ENCODE data around the gene XRRA1. TPM values are rescaled to one million over a fixed set of nuclear protein-coding genes. Genes with fewer than 3 reads are reported as not detected.

The XRRA1 gene
- total RNA-seq, 1 experiment from 2014 or later = 7.3 TPM

DNA sequence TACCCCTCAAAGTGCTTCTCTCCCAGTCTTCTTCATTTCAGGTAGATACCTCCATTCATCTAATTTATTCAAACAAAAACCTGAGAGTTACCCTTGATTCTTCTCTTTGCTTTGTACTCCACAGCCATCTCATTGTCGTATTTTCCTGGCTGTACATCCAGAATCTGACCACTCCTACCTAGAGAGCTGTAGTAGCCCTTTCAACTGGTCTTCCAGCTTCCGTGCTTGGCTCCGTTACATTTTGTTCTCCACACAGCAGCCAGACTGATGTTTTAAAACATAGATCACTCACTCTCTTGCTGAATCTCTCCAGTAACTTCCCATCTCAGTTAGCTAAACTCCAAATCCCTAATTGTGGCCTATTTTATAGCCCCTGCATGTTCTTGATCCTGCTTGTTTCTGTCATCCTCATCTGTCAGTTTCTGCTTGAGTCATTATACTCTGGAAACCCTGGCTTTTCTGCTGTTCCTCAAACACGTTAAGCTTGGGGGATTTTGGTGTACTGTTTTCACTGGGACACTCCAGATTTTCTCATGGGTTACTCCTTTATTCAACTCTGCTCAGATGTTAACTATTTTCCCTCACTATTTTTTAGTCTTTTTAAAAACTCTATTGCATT is 7.6 kb upstream of the XRRA1 start:
- ChIA-PET POLR2A (ENCODE audit: low non-redundant PET) (no interaction called here), CTCF (no interaction called here)
- Histone ChIP-seq H3K4me1 (ENCODE audit: insufficient read depth, low read length, poor library complexity, severe bottlenecking) (peaks cover 20% of the 10 kb centered on the region), H3K27ac (ENCODE audit: low read depth, low read length, poor library complexity, severe bottlenecking) (no peak overlapping the region), H3K4me3 (ENCODE audit: low read depth, low read length, poor library complexity, severe bottlenecking) (no peak overlapping the region), H3K9me3 (ENCODE audit: low read depth, low read length, poor library complexity, severe bottlenecking) (peaks cover 6% of the 10 kb centered on the region), H3K27me3 (replicated peaks; ENCODE audit: insufficient read depth, low read depth, low read length, poor library complexity) (no peaks in the 10 kb centered on the region), H3K36me3 (ENCODE audit: insufficient read depth, low read length, poor library complexity, severe bottlenecking) (peaks cover 19% of the 10 kb centered on the region)
- intact Hi-C loops (cut with micrococcal nuclease; ENCODE audit: unreplicated experiment) = no loop called here
- no peak for DNase-seq (ENCODE audit: low spot score)
- no TSS peak for BruUV-seq (replicated peaks)
- TF ChIP-seq, protein P1, sequence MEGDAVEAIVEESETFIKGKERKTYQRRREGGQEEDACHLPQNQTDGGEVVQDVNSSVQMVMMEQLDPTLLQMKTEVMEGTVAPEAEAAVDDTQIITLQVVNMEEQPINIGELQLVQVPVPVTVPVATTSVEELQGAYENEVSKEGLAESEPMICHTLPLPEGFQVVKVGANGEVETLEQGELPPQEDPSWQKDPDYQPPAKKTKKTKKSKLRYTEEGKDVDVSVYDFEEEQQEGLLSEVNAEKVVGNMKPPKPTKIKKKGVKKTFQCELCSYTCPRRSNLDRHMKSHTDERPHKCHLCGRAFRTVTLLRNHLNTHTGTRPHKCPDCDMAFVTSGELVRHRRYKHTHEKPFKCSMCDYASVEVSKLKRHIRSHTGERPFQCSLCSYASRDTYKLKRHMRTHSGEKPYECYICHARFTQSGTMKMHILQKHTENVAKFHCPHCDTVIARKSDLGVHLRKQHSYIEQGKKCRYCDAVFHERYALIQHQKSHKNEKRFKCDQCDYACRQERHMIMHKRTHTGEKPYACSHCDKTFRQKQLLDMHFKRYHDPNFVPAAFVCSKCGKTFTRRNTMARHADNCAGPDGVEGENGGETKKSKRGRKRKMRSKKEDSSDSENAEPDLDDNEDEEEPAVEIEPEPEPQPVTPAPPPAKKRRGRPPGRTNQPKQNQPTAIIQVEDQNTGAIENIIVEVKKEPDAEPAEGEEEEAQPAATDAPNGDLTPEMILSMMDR (conservative IDR thresholded peaks at IDR 0.05; ENCODE audit: low read depth, low read length) = no peak
- TF ChIP-seq EZH2 (IDR thresholded peaks at IDR 0.05; ENCODE audit: borderline replicate concordance, low read depth, low read length, poor library complexity, severe bottlenecking) = no peak

DNA sequence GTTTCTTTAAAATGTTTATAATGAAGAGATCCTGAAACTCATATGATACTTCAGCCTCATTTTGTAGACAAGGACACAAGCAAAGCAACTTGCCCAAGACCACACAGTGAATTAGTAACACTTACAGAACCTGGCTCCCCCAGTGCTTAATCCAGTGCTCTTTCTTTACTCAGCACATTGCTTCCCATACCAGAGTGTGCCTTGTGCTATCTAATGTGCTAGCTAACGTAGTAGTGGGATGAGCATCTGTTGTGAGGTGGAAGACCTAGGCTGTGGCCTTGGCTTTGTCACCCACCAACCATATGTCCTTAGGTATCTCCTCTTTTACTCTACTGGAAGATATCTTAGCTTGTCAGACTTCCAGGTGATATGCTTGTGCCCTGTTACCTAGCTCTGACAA is 5.3 kb upstream of the XRRA1 start:
- no TSS peak for BruUV-seq (replicated peaks)
- ChIA-PET POLR2A (ENCODE audit: low non-redundant PET) (interaction anchor here (0.6 kb wide), 1 partner anchor 1450 kb away, joined by 3 read pairs; no protein-coding TSS in a partner anchor), CTCF (no interaction called here)
- no peak for TF ChIP-seq EZH2 (IDR thresholded peaks at IDR 0.05; ENCODE audit: borderline replicate concordance, low read depth, low read length, poor library complexity, severe bottlenecking)
- TF ChIP-seq, protein P1 (conservative IDR thresholded peaks at IDR 0.05; ENCODE audit: low read depth, low read length) = no peak
- no peak for DNase-seq (ENCODE audit: low spot score)
- Histone ChIP-seq H3K27me3 (replicated peaks; ENCODE audit: insufficient read depth, low read depth, low read length, poor library complexity) (no peaks in the 10 kb centered on the region), H3K27ac (ENCODE audit: low read depth, low read length, poor library complexity, severe bottlenecking) (no peak overlapping the region), H3K4me3 (ENCODE audit: low read depth, low read length, poor library complexity, severe bottlenecking) (no peak overlapping the region), H3K36me3 (ENCODE audit: insufficient read depth, low read length, poor library complexity, severe bottlenecking) (peaks cover 18% of the 10 kb centered on the region), H3K4me1 (ENCODE audit: insufficient read depth, low read length, poor library complexity, severe bottlenecking) (peaks cover 13% of the 10 kb centered on the region), H3K9me3 (ENCODE audit: low read depth, low read length, poor library complexity, severe bottlenecking) (peaks cover 6% of the 10 kb centered on the region)
- intact Hi-C loops (cut with micrococcal nuclease; ENCODE audit: unreplicated experiment) = no loop called here

DNA sequence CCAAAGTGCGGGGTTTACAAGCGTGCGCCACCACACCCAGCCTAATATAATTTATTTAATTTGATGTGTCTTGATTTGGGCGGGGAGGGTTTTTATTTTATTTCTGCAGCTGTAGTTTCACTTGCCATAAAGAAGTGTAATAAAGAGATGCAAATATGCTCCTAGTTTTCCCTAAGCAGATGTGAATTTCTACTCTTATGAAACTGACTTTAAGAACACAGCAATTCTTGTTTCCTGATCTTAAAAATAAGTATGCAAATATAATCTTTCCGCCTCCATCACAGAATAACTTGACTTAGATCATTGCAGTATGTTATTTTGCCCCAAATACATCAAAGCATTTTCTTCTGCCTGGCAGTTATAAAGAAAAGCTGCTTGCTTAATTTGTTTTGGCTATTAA is 4.6 kb upstream of the XRRA1 start:
- Histone ChIP-seq H3K27me3 (replicated peaks; ENCODE audit: insufficient read depth, low read depth, low read length, poor library complexity) (no peaks in the 10 kb centered on the region), H3K36me3 (ENCODE audit: insufficient read depth, low read length, poor library complexity, severe bottlenecking) (peaks cover 18% of the 10 kb centered on the region), H3K27ac (ENCODE audit: low read depth, low read length, poor library complexity, severe bottlenecking) (no peak overlapping the region), H3K4me3 (ENCODE audit: low read depth, low read length, poor library complexity, severe bottlenecking) (no peak overlapping the region), H3K4me1 (ENCODE audit: insufficient read depth, low read length, poor library complexity, severe bottlenecking) (peaks cover 13% of the 10 kb centered on the region), H3K9me3 (ENCODE audit: low read depth, low read length, poor library complexity, severe bottlenecking) (peaks cover 6% of the 10 kb centered on the region)
- POLR2A ChIA-PET (ENCODE audit: low non-redundant PET) = interaction anchor here (0.6 kb wide), 1 partner anchor 1451 kb away, joined by 3 read pairs; no protein-coding TSS in a partner anchor
- CTCF ChIA-PET = no interaction called here
- no TSS peak for BruUV-seq (replicated peaks)
- intact Hi-C loops (cut with micrococcal nuclease; ENCODE audit: unreplicated experiment) = no loop called here
- DNase-seq (ENCODE audit: low spot score) = no peak
- no peak for TF ChIP-seq EZH2 (IDR thresholded peaks at IDR 0.05; ENCODE audit: borderline replicate concordance, low read depth, low read length, poor library complexity, severe bottlenecking)
- TF ChIP-seq, protein P1 (conservative IDR thresholded peaks at IDR 0.05; ENCODE audit: low read depth, low read length) = no peak
